PC-9 (cell line): ENCODE results near the gene SYNGR2. TPM values are rescaled to one million over a fixed set of nuclear protein-coding genes. Genes with fewer than 3 reads are reported as not detected.

ENCODE experiments used
- BruUV-seq: library from RNA; stranded (reverse); fragments of 400-500 nt; replicated peaks from 2 replicates; lab custom pipeline; 2021; lab: Mats Ljungman, UMichigan
- CTCF ChIA-PET: fragments of 300-600 bp; sonication (Branson Sonifier 250); formaldehyde crosslinking; loops from one replicate; lab custom pipeline; 2022; ENCODE audit warnings: antibody characterized with exemption; lab: Charles Lee
- POLR2A ChIA-PET: fragments of 300-600 bp; sonication (Branson Sonifier 250); formaldehyde crosslinking; loops from one replicate; lab custom pipeline; 2022; ENCODE audit warnings: antibody characterized with exemption; ENCODE audit not compliant: unreplicated experiment; lab: Charles Lee
- DNase-seq, 2 experiments: peaks; one replicate each; pipeline versions ENCODE4 v3.0.0 to v3.0.0-alpha.2; 2015 to 2022; ENCODE audit warnings: mixed read lengths in 1 of 2
- H2AFZ ChIP-seq: fragments of 200-600 bp; sonication (generic); 2 replicates; pipeline ENCODE4 v1.8.1; 2017; ENCODE audit warnings: antibody characterized with exemption
- H3F3A ChIP-seq: fragments of 200-600 bp; sonication (generic); 2 replicates; pipeline ENCODE4 v1.8.1; 2017; ENCODE audit warnings: antibody characterized with exemption, mild to moderate bottlenecking, low read depth; ENCODE audit not compliant: insufficient read depth
- H3K27ac ChIP-seq: fragments of 200-600 bp; sonication (generic); 2 replicates; pipeline ENCODE4 v1.6.1; 2016; ENCODE audit warnings: mixed run types
- H3K27me3 ChIP-seq: fragments of 200-600 bp; sonication (generic); 2 replicates; pipeline ENCODE4 v1.6.1; 2016; ENCODE audit warnings: low read depth, mixed run types; ENCODE audit not compliant: insufficient read depth
- H3K36me3 ChIP-seq: fragments of 200-600 bp; sonication (generic); 2 replicates; pipeline ENCODE4 v1.6.1; 2016; ENCODE audit warnings: low read depth, mixed run types
- H3K4me1 ChIP-seq: fragments of 200-600 bp; sonication (generic); replicated peaks from 2 replicates; pipeline ENCODE4 v1.6.1; 2016; ENCODE audit warnings: mixed run types; ENCODE audit not compliant: insufficient read depth
- H3K4me2 ChIP-seq: fragments of 200-600 bp; sonication (generic); 2 replicates; pipeline ENCODE4 v1.6.1; 2017; ENCODE audit warnings: mixed run types
- H3K4me3 ChIP-seq: fragments of 200-600 bp; sonication (generic); 2 replicates; pipeline ENCODE4 v1.6.1; 2016; ENCODE audit warnings: mixed run types
- H3K79me2 ChIP-seq: fragments of 200-600 bp; sonication (generic); 2 replicates; pipeline ENCODE4 v1.6.1; 2017; ENCODE audit warnings: low read depth, mixed run types
- H3K9me2 ChIP-seq: fragments of 200-600 bp; sonication (generic); 2 replicates; pipeline ENCODE4 v1.8.1; 2017; ENCODE audit warnings: mild to moderate bottlenecking; ENCODE audit not compliant: insufficient read depth
- H3K9me3 ChIP-seq: fragments of 200-600 bp; sonication (generic); 2 replicates; pipeline ENCODE4 v1.8.1; 2016; ENCODE audit warnings: low read depth; ENCODE audit not compliant: insufficient read depth
- H4K20me1 ChIP-seq: fragments of 200-600 bp; sonication (generic); 2 replicates; pipeline ENCODE4 v1.8.1; 2017; ENCODE audit not compliant: insufficient read depth
- EZH2 ChIP-seq: fragments of 200-600 bp; sonication (generic); IDR thresholded peaks from 2 replicates; pipeline ENCODE4 v1.8.0; 2017; ENCODE audit warnings: antibody characterized with exemption, low read depth
- intact Hi-C: fragments of 100-400 bp; cut with micrococcal nuclease; formaldehyde crosslinking; loops from one replicate; pipeline ENCODE4 v1.10.0; 2022; ENCODE audit not compliant: unreplicated experiment
- total RNA-seq: library from RNA; stranded (reverse); gene quantifications from 2 replicates; pipeline ENCODE4 v1.2.3, GENCODE V29; 2021
- TF ChIP-seq, protein P1 (sequence below): fragments of 200-600 bp; sonication (generic); conservative IDR thresholded peaks from 2 replicates; pipeline ENCODE4 v1.6.1; 2017; ENCODE audit warnings: mixed run types, antibody characterized with exemption, mild to moderate bottlenecking, moderate library complexity

SYNGR2 gene
- total RNA-seq, 1 experiment from 2014 or later, result 91.9 TPM

DNA sequence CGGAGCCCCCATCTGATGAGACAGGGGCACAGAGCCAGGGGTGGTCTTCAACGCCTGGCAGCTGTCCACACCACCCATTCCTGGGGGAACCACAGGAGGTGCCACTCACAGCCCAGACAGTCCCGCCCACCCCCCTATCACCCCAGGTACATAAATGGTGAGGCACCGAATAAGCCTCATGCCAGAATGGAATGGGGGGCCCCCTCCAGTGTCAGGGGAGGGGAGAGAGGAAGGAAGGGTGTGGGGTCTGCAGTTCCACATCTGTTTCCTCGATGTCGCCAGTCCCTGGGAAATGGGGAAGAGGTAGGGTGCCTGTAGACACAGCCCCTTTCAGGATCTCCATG, 41.5 kb upstream of the SYNGR2 start:
- Histone ChIP-seq H4K20me1 (no peaks in the 10 kb centered on the region), H3K9me2 (no peaks in the 10 kb centered on the region), H3F3A (peaks cover 11% of the 10 kb centered on the region; the same call in 1 of the 2 replicates), H3K27me3 (no peaks in the 10 kb centered on the region), H3K27ac (no peak overlapping the region; the same call in 1 of the 2 replicates), H2AFZ (no peak overlapping the region), H3K79me2 (peaks cover 13% of the 10 kb centered on the region), H3K4me1 (peaks cover 13% of the 10 kb centered on the region), H3K9me3 (no peaks in the 10 kb centered on the region), H3K4me3 (peak overlapping the region; percentile 81; the same call in 1 of the 2 replicates), H3K36me3 (no peaks in the 10 kb centered on the region), H3K4me2 (peak overlapping the region; percentile 96)
- intact Hi-C loops, result no loop called here
- CTCF ChIA-PET, result interaction anchor here (1.1 kb wide), 1 partner anchor 11 kb away, joined by 3 read pairs; no protein-coding TSS in a partner anchor
- TF ChIP-seq, protein P1, sequence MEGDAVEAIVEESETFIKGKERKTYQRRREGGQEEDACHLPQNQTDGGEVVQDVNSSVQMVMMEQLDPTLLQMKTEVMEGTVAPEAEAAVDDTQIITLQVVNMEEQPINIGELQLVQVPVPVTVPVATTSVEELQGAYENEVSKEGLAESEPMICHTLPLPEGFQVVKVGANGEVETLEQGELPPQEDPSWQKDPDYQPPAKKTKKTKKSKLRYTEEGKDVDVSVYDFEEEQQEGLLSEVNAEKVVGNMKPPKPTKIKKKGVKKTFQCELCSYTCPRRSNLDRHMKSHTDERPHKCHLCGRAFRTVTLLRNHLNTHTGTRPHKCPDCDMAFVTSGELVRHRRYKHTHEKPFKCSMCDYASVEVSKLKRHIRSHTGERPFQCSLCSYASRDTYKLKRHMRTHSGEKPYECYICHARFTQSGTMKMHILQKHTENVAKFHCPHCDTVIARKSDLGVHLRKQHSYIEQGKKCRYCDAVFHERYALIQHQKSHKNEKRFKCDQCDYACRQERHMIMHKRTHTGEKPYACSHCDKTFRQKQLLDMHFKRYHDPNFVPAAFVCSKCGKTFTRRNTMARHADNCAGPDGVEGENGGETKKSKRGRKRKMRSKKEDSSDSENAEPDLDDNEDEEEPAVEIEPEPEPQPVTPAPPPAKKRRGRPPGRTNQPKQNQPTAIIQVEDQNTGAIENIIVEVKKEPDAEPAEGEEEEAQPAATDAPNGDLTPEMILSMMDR, result no peak
- no peak for TF ChIP-seq EZH2
- no peak for DNase-seq
- no TSS peak for BruUV-seq
- POLR2A ChIA-PET, result interaction anchor here (0.6 kb wide), 1 partner anchor 13 kb away, joined by 5 read pairs; no protein-coding TSS in a partner anchor

DNA sequence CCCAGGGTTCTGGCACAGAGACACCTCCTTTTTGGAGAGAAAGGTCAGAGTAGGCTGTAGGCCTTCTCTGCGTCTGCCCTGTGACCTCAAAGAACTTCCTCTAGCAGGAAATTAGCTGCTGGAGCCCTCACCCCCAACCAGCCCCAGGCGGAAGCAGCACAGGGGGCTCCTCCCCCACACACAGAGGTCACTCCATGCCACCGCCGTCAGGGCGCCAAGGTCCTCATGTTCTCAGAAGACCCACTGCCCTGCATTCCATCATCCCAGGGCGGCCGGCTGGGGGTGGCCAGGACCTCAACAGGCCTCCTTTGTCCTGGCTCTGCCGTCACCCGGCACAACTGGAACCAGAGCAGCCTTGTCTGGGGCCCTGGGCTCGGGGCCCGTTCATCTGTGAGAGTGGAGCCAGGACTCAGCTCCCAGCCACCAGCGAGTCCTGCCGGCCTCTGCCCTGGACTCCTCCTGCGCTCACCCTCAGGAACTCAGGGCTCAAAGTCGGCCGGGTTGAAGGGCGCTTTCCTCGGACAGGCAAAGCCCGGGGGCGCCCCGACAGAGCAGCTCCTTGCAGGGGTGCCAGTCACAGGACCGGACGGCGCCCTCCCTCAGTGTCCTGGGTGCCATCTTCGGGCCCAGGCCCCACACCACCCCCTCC, 41.0 kb upstream of the SYNGR2 start:
- Histone ChIP-seq H3K4me2 (peak overlapping the region; percentile 96), H3F3A (peaks cover 12% of the 10 kb centered on the region; the same call in 1 of the 2 replicates), H3K27me3 (no peaks in the 10 kb centered on the region), H3K9me2 (no peaks in the 10 kb centered on the region), H3K4me1 (peaks cover 14% of the 10 kb centered on the region), H3K27ac (peak overlapping the region; percentile 69), H3K36me3 (no peaks in the 10 kb centered on the region), H3K4me3 (peak overlapping the region; percentile 81), H2AFZ (0 out of 2 replicates have a peak overlapping the region, but pooled peaks have one; percentile 52), H3K9me3 (no peaks in the 10 kb centered on the region), H4K20me1 (no peaks in the 10 kb centered on the region), H3K79me2 (peaks cover 13% of the 10 kb centered on the region)
- CTCF ChIA-PET, result interaction anchor here (0.8 to 1.1 kb wide), 4 partner anchors 11 to 48 kb away, joined by 3 to 6 read pairs (median 4); no protein-coding TSS in a partner anchor
- TSS peak; percentile 71 for BruUV-seq
- no peak for TF ChIP-seq EZH2
- TF ChIP-seq, protein P1, result no peak
- POLR2A ChIA-PET, result interaction anchor here (0.5 to 1.2 kb wide), 5 partner anchors 13 to 59 kb away, joined by 4 to 12 read pairs (median 7); partner anchors contain the start of gene TK1
- DNase-seq, result peak; percentile 39 to 48
- intact Hi-C loops, result no loop called here

DNA sequence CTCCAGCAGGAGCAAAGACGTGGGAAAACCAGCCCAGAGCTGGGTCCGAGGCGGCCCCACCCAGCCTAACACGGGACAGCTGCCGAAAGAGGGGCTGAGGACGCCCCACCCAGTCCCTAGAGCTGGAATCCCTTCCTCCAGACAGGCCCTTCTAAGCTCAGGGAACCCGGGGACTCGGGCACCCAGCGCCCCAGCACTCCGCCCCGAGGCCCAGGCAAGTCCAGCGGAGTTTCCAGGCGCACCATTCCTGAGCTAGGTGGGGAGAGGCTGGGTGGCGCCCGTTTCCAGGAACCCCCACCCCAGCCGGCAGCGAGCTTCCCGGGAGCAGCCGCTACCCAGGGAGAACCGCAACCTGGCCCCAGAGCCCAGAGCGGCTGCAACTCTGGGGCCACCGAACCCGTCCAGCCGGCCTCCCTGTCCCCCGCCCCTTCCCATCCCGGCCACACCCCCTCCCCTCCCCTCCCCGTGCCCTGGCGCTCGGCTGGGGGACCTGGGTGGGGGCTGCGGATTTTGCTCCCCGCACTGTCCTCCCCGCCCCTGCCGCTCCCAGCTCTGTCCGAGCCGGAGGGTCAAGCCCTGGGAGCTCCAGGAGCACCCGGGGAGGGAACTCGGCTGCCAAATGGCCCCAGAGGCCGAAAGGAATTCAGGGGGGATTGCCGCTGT, 40.4 kb upstream of the SYNGR2 start:
- H3K36me3 ChIP-seq, result no peaks in the 10 kb centered on the region
- ChIA-PET POLR2A (interaction anchor here (0.5 to 1.2 kb wide), 4 partner anchors 12 to 59 kb away, joined by 3 to 12 read pairs (median 6); partner anchors contain the start of gene TK1), CTCF (interaction anchor here (0.6 to 1.0 kb wide), 5 partner anchors 10 to 233 kb away, joined by 3 to 19 read pairs (median 5); no protein-coding TSS in a partner anchor)
- peak overlapping the region; percentile 69 for H3K27ac ChIP-seq
- H3K4me3 ChIP-seq, result peak overlapping the region; percentile 81
- peaks cover 13% of the 10 kb centered on the region for H3K79me2 ChIP-seq
- H2AFZ ChIP-seq, result 0 out of 2 replicates have a peak overlapping the region, but pooled peaks have one; percentile 52
- intact Hi-C loops, result loop anchor here (1.0 to 2.0 kb wide), 2 partner anchors 46 to 59 kb away; partner anchors contain the start of genes AFMID and TK1
- no peak for TF ChIP-seq EZH2
- TF ChIP-seq, protein P1, result no peak
- no peaks in the 10 kb centered on the region for H3K9me3 ChIP-seq
- no peaks in the 10 kb centered on the region for H3K9me2 ChIP-seq
- peak in 1 of 2 experiments; percentile 73 for DNase-seq
- no peaks in the 10 kb centered on the region for H3K27me3 ChIP-seq
- peaks cover 16% of the 10 kb centered on the region; the same call in 1 of the 2 replicates for H3F3A ChIP-seq
- H3K4me1 ChIP-seq, result peaks cover 19% of the 10 kb centered on the region
- peak overlapping the region; percentile 96 for H3K4me2 ChIP-seq
- H4K20me1 ChIP-seq, result no peaks in the 10 kb centered on the region
- no TSS peak for BruUV-seq
